ENCODE results near the gene INPP5D.

GRCh38 chr2:233105930-233106329 lies 45.8 kb downstream of the INPP5D start:
- no peak for TF ChIP-seq EZH2 (IDR thresholded peaks at IDR 0.05; ENCODE audit: borderline replicate concordance, insufficient read depth, low read depth, low read length, poor library complexity, severe bottlenecking)
- TF ChIP-seq, protein P1, sequence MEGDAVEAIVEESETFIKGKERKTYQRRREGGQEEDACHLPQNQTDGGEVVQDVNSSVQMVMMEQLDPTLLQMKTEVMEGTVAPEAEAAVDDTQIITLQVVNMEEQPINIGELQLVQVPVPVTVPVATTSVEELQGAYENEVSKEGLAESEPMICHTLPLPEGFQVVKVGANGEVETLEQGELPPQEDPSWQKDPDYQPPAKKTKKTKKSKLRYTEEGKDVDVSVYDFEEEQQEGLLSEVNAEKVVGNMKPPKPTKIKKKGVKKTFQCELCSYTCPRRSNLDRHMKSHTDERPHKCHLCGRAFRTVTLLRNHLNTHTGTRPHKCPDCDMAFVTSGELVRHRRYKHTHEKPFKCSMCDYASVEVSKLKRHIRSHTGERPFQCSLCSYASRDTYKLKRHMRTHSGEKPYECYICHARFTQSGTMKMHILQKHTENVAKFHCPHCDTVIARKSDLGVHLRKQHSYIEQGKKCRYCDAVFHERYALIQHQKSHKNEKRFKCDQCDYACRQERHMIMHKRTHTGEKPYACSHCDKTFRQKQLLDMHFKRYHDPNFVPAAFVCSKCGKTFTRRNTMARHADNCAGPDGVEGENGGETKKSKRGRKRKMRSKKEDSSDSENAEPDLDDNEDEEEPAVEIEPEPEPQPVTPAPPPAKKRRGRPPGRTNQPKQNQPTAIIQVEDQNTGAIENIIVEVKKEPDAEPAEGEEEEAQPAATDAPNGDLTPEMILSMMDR (IDR thresholded peaks at IDR 0.05) = no peak
